C4-2B (cell line): ENCODE data around the gene VTI1A.

Experiments
- CTCF ChIP-seq: fragments of 450-650 bp; conservative IDR thresholded peaks from 2 replicates; pipeline ENCODE4 v1.5.1; 2017; ENCODE audit warnings: mild to moderate bottlenecking
- ZFX ChIP-seq: fragments of 450-650 bp; IDR thresholded peaks from 2 replicates; pipeline ENCODE4 v1.6.1; 2017

- TF ChIP-seq CTCF (no peak), ZFX (no peak)
Observed at GRCh38 chr10:112402917-112403316, 44.1 kb upstream of the VTI1A start.
